IMR-90 (cell line): ENCODE measurements around the gene EIF6. TPM values are rescaled to one million over a fixed set of nuclear protein-coding genes. Genes with fewer than 3 reads are reported as not detected.

Source experiments
- ATAC-seq: fragments of 200-7000 bp; cut with Tn5 transposase; 2 replicates; pipeline ENCODE4 v1.9.1; 2020; ENCODE audit warnings: low read depth, mild to moderate bottlenecking, moderate library complexity
- BruUV-seq: library from RNA; stranded (reverse); fragments of 400-500 nt; replicated peaks from 2 replicates; lab custom pipeline; 2021; lab: Mats Ljungman, UMichigan
- CTCF ChIA-PET: fragments of 300-600 bp; formaldehyde crosslinking; extraction: SDS; loops from one replicate; lab custom pipeline; 2021; ENCODE audit warnings: antibody characterized with exemption; lab: Yijun Ruan, JAX
- POLR2A ChIA-PET: fragments of 300-600 bp; sonication (Branson Sonifier 250); formaldehyde crosslinking; loops from one replicate; lab custom pipeline; 2022; ENCODE audit warnings: antibody characterized with exemption; ENCODE audit not compliant: unreplicated experiment; lab: Charles Lee
- DNase-seq: peaks from one replicate; pipeline ENCODE4 v3.0.0; 2013
- H2AFZ ChIP-seq: replicated peaks from 2 replicates; pipeline ENCODE3; 2013; ENCODE audit warnings: low read length, mild to moderate bottlenecking; ENCODE audit not compliant: poor library complexity
- H2AK5ac ChIP-seq: 2 replicates; pipeline ENCODE4 v1.6.1; 2013; ENCODE audit warnings: low read depth, low read length, inconsistent platforms
- H2AK9ac ChIP-seq: replicated peaks from 2 replicates; pipeline ENCODE3; 2013; ENCODE audit warnings: mild to moderate bottlenecking, low read depth, low read length, moderate library complexity; ENCODE audit not compliant: poor library complexity
- H2BK120ac ChIP-seq: 2 replicates; pipeline ENCODE4 v1.6.1; 2013; ENCODE audit warnings: low read depth, low read length, inconsistent platforms
- H2BK15ac ChIP-seq: 3 replicates; pipeline ENCODE4 v1.6.1; 2013; ENCODE audit warnings: low read depth, low read length, inconsistent platforms
- H2BK20ac ChIP-seq: 2 replicates; pipeline ENCODE4 v1.6.1; 2013; ENCODE audit warnings: low read depth, mild to moderate bottlenecking, inconsistent platforms, low read length, moderate library complexity
- H2BK5ac ChIP-seq: 2 replicates; pipeline ENCODE4 v1.6.1; 2013; ENCODE audit warnings: mild to moderate bottlenecking, low read depth, low read length, inconsistent platforms; ENCODE audit not compliant: poor library complexity, severe bottlenecking
- H3K14ac ChIP-seq: replicated peaks from 2 replicates; pipeline ENCODE4 v1.6.1; 2013; ENCODE audit warnings: low read depth, low read length, inconsistent platforms
- H3K18ac ChIP-seq: 2 replicates; pipeline ENCODE4 v1.6.1; 2013; ENCODE audit warnings: low read depth, low read length, control low read depth
- H3K23ac ChIP-seq: 2 replicates; pipeline ENCODE4 v1.6.1; 2013; ENCODE audit warnings: low read depth, low read length, inconsistent platforms
- H3K27ac ChIP-seq: 2 replicates; pipeline ENCODE4 v1.5.1; 2013; ENCODE audit warnings: mild to moderate bottlenecking, control low read depth, low read length; ENCODE audit not compliant: insufficient read depth
- H3K27me3 ChIP-seq: 2 replicates; pipeline ENCODE4 v1.6.1; 2013; ENCODE audit warnings: low read length; ENCODE audit not compliant: control insufficient read depth, insufficient read depth
- H3K36me3 ChIP-seq: 2 replicates; pipeline ENCODE4 v1.6.1; 2013; ENCODE audit warnings: low read length, mixed read lengths; ENCODE audit not compliant: control insufficient read depth, insufficient read depth
- H3K4ac ChIP-seq: 2 replicates; pipeline ENCODE4 v1.6.1; 2013; ENCODE audit warnings: low read depth, low read length, inconsistent platforms
- H3K4me1 ChIP-seq: 2 replicates; pipeline ENCODE4 v1.6.1; 2013; ENCODE audit warnings: low read length, mixed read lengths; ENCODE audit not compliant: control insufficient read depth, insufficient read depth
- H3K4me2 ChIP-seq: 2 replicates; pipeline ENCODE4 v1.6.1; 2013; ENCODE audit warnings: low read depth, mild to moderate bottlenecking, control low read depth, low read length, moderate library complexity
- H3K4me3 ChIP-seq: 2 replicates; pipeline ENCODE4 v1.5.1; 2013; ENCODE audit warnings: low read depth, mild to moderate bottlenecking, control low read depth, low read length, moderate library complexity; ENCODE audit not compliant: insufficient read depth
- H3K56ac ChIP-seq: 2 replicates; pipeline ENCODE4 v1.6.1; 2013; ENCODE audit warnings: low read length, inconsistent platforms; ENCODE audit not compliant: insufficient read depth; ENCODE audit errors: extremely low read depth
- H3K79me1 ChIP-seq, 2 experiments: 2 replicates each; pipeline ENCODE4 v1.6.1; 2013; ENCODE audit warnings: low read length in 2 of 2, inconsistent platforms in 1 of 2, low read depth in 1 of 2
- H3K9ac ChIP-seq: 2 replicates; pipeline ENCODE4 v1.6.1; 2013; ENCODE audit warnings: low read depth, low read length, control low read depth
- H3K9me1 ChIP-seq: 2 replicates; pipeline ENCODE4 v1.6.1; 2013; ENCODE audit warnings: low read length, inconsistent platforms; ENCODE audit not compliant: insufficient read depth
- H3K9me3 ChIP-seq: 2 replicates; pipeline ENCODE4 v1.6.1; 2013; ENCODE audit warnings: low read length; ENCODE audit not compliant: control insufficient read depth, insufficient read depth
- H4K20me1 ChIP-seq: 2 replicates; pipeline ENCODE4 v1.6.1; 2013; ENCODE audit warnings: low read length, inconsistent platforms; ENCODE audit not compliant: insufficient read depth
- H4K5ac ChIP-seq: 2 replicates; pipeline ENCODE4 v1.6.1; 2013; ENCODE audit warnings: mild to moderate bottlenecking, low read depth, low read length, control low read depth
- H4K8ac ChIP-seq, 2 experiments: 2 replicates each; pipeline ENCODE4 v1.6.1; 2013; ENCODE audit warnings: low read depth in 2 of 2, low read length in 2 of 2, control low read depth in 1 of 2, inconsistent platforms in 1 of 2
- H4K91ac ChIP-seq: 2 replicates; pipeline ENCODE4 v1.6.1; 2013; ENCODE audit warnings: low read depth, low read length, inconsistent platforms; ENCODE audit not compliant: insufficient read depth
- CEBPB ChIP-seq: IDR thresholded peaks from 2 replicates; pipeline ENCODE4 v1.6.1; 2012; ENCODE audit warnings: low read depth, low read length, improper control_type of control experiment
- ELK1 ChIP-seq: fragments of 150-350 bp; IDR thresholded peaks from 2 replicates; pipeline ENCODE4 v1.6.1; 2016; ENCODE audit warnings: low read depth, mild to moderate bottlenecking, low read length, moderate library complexity, borderline replicate concordance
- NFE2L2 ChIP-seq: fragments of 150-350 bp; IDR thresholded peaks from 2 replicates; pipeline ENCODE4 v1.6.1; 2016; ENCODE audit warnings: low read depth, mild to moderate bottlenecking, low read length
- WGBS, 2 experiments: methylation state at CpG; one replicate each; pipeline versions ENCODE4 v1.1.5 to v1.1.7; 2013; ENCODE audit warnings: missing lambda C conversion rate in 2 of 2; ENCODE audit not compliant: insufficient read length in 1 of 2; ENCODE audit errors: extremely low coverage in 2 of 2; 5-methylcytosine and 5-hydroxymethylcytosine counted together
- dilution Hi-C: fragments of 300-500 bp; cut with HindIII; formaldehyde crosslinking; loops from one replicate; pipeline ENCODE4 v1.14.3; 2018; ENCODE audit warnings: low sequenced_read_pairs; ENCODE audit not compliant: unreplicated experiment
- in situ Hi-C: fragments of 300-500 bp; cut with MboI; formaldehyde crosslinking; loops from 3 replicates; pipeline ENCODE4 v1.14.3; 2019; ENCODE audit warnings: low sequenced_read_pairs, inconsistent platforms, mixed read lengths
- intact Hi-C: fragments of 100-400 bp; cut with micrococcal nuclease; formaldehyde crosslinking; loops from 2 replicates; pipeline ENCODE4 v1.10.0; 2022
- polyA plus RNA-seq, 3 experiments: library from polyadenylated mRNA; depleted of rRNA; stranded (reverse); fragments of >200 nt; gene quantifications; 2 replicates each; pipeline ENCODE4 v1.2.3, GENCODE V29; 2012; ENCODE audit warnings: low replicate concordance in 1 of 3
- total RNA-seq: library from RNA; depleted of rRNA; stranded (reverse); fragments of >200 nt; gene quantifications from 2 replicates; pipeline ENCODE4 v1.2.3, GENCODE V29; 2012

The EIF6 gene
- total and polyA plus RNA-seq, 2 of the 4 experiments (the other 2 are of a cell fraction), result 215 to 227 TPM

GRCh38 chr20:35284992-35285805 is 627 bp upstream of the EIF6 start:
- Histone ChIP-seq H3K4me3 (peak overlapping the region; percentile 82), H3K27ac (peak overlapping the region; percentile 89), H3K14ac (peak overlapping the region; percentile 100), H2AK5ac (peak overlapping the region; percentile 96), H3K9me1 (peaks cover 9% of the 10 kb centered on the region), H2AK9ac (peak overlapping the region; percentile 97), H3K9me3 (no peaks in the 10 kb centered on the region), H3K56ac (peak overlapping the region; percentile 77), H3K4me2 (peak overlapping the region; percentile 94), H3K36me3 (peaks cover 9% of the 10 kb centered on the region), H3K79me1 (peaks cover under 1 to 52% of the 10 kb centered on the region in 2 experiments), H4K8ac (peak overlapping the region; percentile 95 to 98), H4K20me1 (0 out of 2 replicates have a peak, but pooled peaks cover 4% of the 10 kb centered on the region), H3K18ac (peak overlapping the region; percentile 68), H2BK5ac (peak overlapping the region; percentile 71), H3K27me3 (no peaks in the 10 kb centered on the region), H4K91ac (peak overlapping the region; percentile 95), H3K4ac (peak overlapping the region; percentile 99), H2BK15ac (peak overlapping the region; percentile 59; the same call in 2 of the 3 replicates), H4K5ac (peak overlapping the region; percentile 98), H2BK120ac (peak overlapping the region; percentile 93), H3K9ac (peak overlapping the region; percentile 87), H3K23ac (peak overlapping the region; percentile 96), H3K4me1 (peaks cover 5% of the 10 kb centered on the region), H2AFZ (peak overlapping the region; percentile 97), H2BK20ac (peak overlapping the region; percentile 73)
- POLR2A ChIA-PET, result interaction anchor here (0.5 to 1.9 kb wide), 6 partner anchors 9 to 295 kb away, joined by 3 to 5 read pairs (median 4); no protein-coding TSS in a partner anchor
- BruUV-seq, result no TSS peak
- TF ChIP-seq CEBPB (no peak), NFE2L2 (no peak), ELK1 (no peak)
- ATAC-seq, result peak; percentile 10
- in situ Hi-C loops, result no loop called here
- CTCF ChIA-PET, result interaction anchor here (1.2 kb wide), 1 partner anchor 19 kb away, joined by 4 read pairs; no protein-coding TSS in a partner anchor
- no peak for DNase-seq
- dilution Hi-C loops, result no loop called here
- intact Hi-C loops, result no loop called here
- 17% methylated on average over 8 of the region's 19 CpGs; no CpG with 5 or more reads in 1 of the 2 experiments for WGBS, 2 experiments
